A549 treated with CpdA at 1 μM for 4 hours (cell line): ENCODE measurements around the gene COX19. TPM values are rescaled to one million over a fixed set of nuclear protein-coding genes. Genes with fewer than 3 reads are reported as not detected.

Experiments used
- total RNA-seq: library from RNA; stranded (reverse); fragments of 200-300 nt; extraction: Qiagen RNA extraction; gene quantifications from 5 replicates; pipeline ENCODE4 v1.2.3, GENCODE V29; 2022; ENCODE audit warnings: low read depth

COX19 gene, protein sequence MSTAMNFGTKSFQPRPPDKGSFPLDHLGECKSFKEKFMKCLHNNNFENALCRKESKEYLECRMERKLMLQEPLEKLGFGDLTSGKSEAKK
- total RNA-seq = 6.0 to 7.8 TPM (median 6.6 TPM) in 5 replicates

DNA sequence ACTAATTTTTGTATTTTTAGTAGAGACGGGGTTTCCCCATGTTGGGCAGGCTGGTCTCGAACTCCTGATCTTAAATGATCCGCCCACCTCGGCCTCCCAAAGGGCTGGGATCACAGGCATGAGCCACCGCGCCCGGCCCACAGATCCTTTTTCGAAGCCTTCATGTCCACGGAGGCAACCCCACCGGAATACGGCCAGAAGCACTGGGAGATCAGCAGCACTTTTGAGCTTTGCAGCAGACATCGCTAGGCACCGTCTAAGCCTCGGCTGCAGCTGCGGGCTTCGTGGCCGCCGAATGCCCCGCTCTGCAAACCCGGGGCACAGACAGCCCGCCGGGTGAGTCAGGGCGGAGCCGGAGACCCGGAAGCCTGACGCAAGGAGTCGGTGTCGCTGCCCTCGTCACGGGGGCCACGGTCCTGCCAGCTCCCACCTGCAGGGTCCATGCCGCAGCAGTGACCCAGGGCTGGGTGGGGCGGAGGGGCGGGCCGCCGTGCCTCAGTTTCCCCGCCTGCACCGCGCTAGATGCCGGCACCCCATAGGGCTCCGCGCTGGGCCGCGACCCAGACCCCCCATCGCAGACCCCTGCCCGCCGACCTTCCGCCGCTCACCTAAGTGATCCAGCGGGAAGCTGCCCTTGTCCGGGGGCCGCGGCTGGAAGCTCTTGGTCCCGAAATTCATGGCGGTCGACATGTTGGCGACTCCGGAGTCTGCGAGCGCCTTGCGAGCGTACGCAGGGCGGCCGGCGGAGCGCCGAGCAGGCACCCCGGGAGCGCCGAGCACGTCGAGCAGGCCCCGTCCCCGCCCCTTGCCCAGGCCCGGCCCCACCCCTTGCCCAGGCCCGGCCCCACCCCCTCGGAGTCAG is at the start of gene COX19:
TSS of gene COX19 (minus strand) at position 730 of the 862 bp plus-strand sequence. CDS start at position 690, 40 bp downstream.

DNA sequence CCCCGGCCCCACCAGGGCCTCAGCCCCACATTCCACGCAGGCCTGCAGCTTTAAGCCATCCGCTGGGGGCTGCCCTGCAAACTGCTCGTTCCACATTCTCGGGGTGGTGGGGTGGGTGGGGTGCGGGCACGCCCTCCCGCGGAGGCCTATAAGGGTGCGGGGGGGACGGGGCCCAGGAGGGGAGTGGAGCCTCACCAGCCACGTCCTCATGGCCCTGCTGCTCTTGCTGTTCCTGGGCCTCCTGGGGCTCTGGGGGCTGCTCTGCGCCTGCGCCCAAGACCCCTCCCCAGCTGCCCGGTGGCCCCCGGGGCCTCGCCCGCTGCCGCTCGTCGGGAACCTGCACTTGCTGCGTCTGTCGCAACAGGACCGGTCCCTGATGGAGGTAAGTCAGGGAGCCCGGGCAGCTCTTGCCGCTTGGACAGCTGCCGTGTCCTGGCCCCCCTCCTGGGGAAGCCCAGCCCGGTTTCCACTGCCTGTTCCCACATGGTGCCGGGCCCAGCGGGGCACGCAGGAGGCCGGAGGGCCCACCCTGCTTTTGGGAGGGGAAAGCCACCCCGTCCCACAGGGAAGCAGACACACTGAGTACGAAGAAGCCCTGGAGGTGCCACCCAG is 7.8 kb upstream of the COX19 start, which contains the start of gene CYP2W1:
TSS of gene CYP2W1 (plus strand) at position 178 of the 612 bp plus-strand sequence. CDS start at position 209, 31 bp downstream.

DNA sequence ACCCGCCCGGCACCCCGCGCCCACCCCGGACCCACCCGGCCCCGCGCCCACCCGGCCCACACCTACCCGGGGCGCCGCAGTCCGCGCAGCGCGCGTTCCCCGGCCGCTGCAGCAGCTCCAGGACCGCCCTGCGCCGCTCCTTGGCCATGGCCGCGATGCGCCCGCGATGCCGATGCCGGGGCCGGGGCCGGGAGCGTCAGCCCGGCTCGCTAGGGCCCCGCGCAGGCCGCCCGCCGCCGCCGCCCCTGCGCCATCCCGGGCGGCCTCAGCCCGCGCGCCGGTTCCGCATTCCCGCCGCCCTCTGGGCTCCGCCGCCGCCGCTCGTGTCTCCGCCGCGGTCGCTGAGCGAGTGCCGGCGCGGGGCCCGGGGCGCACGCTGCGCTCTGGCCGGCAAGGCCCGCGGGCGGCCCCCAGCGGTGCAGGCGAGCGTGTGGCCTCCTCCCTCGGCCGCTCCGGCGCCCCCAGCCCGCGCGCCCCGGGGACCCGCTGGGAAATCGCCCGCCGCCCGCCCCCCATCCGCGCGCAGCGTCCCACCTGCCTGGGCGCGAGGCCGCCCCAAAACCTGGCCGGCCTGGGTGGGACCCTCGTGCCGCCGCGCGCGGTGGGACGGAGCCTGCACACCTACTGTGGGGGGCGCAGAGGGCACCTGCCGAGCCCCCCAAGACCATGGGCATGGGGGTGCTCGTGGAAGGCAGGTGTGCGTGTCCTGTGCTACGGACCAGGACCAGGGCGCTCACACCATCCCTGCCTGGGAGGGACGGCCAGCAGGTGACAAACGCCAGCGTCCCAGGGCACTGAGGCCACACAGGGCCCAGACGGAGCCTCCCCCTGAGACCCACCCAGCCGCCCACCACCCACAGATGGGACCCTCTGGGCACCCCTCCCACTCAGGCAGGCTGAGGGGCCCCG is 20.8 kb downstream of the COX19 start, which contains the start of gene ADAP1:
TSS of gene ADAP1 (minus strand) at position 351 of the 909 bp plus-strand sequence. CDS start at position 148, 203 bp downstream.

Other genes starting within 250 kb of the COX19 start
- gene DNAAF5, start 248.8 kb downstream of the COX19 start, total RNA-seq = 38.1 to 50.6 TPM (median 45.8 TPM) in 5 replicates
- 23.4 to 29.2 TPM (median 28.3 TPM) in 5 replicates for gene PRKAR1B, start 248.3 kb downstream of the COX19 start, total RNA-seq
- gene SUN1, start 143.1 kb downstream of the COX19 start, total RNA-seq = 69.3 to 95.5 TPM (median 88.3 TPM) in 5 replicates
- 41.3 to 64.0 TPM (median 56.7 TPM) in 5 replicates for gene GET4, start 99.0 kb downstream of the COX19 start, total RNA-seq
- 4.3 to 5.8 TPM (median 4.7 TPM) in 5 replicates for gene ADAP1, start 20.9 kb downstream of the COX19 start, total RNA-seq
- 0.06 TPM in 1 of 5 replicates, not detected in the others for gene CYP2W1, start 7.6 kb upstream of the COX19 start, total RNA-seq
- 1.6 to 2.7 TPM (median 2.3 TPM) in 5 replicates for gene GPR146, start 69.0 kb upstream of the COX19 start, total RNA-seq
- 0.69 to 1.0 TPM (median 0.89 TPM) in 5 replicates for gene GPER1, start 112.6 kb upstream of the COX19 start, total RNA-seq
- 51.8 to 66.6 TPM (median 63.6 TPM) in 5 replicates for gene ZFAND2A, start 184.6 kb upstream of the COX19 start, total RNA-seq